Measurements from ENCODE around the gene ST14.

GRCh38 chr11:130213979-130214281, 54.3 kb downstream of the ST14 start:
- TF ChIP-seq CTCF (IDR thresholded peaks at IDR 0.05; ENCODE audit: insufficient read depth, low read length) = no peak
- TF ChIP-seq REST (IDR thresholded peaks at IDR 0.05; ENCODE audit: insufficient replicate concordance, low read depth) = no peak
- no peak for TF ChIP-seq GABPA (IDR thresholded peaks at IDR 0.05; ENCODE audit: low read depth)
- no peak for TF ChIP-seq POLR2AphosphoS5 (IDR thresholded peaks at IDR 0.05; ENCODE audit: low read depth)
- TF ChIP-seq SPI1 (IDR thresholded peaks at IDR 0.05; ENCODE audit: borderline replicate concordance, low read depth) = no peak
